Left ventricle myocardium inferior (tissue), 1 donor: ENCODE results near the gene USF3. TPM values are rescaled to one million over a fixed set of nuclear protein-coding genes. Genes with fewer than 3 reads are reported as not detected.

ENCODE experiments used
- DNase-seq: peaks from one replicate; pipeline ENCODE4 v3.0.0-alpha.2; 2020
- H3K27ac ChIP-seq: fragments of 200-600 bp; replicated peaks from 2 replicates; pipeline ENCODE4 v1.8.0; 2021
- H3K27me3 ChIP-seq: fragments of 200-600 bp; 2 replicates; pipeline ENCODE4 v1.8.0; 2021; ENCODE audit warnings: low read depth
- H3K36me3 ChIP-seq: fragments of 200-600 bp; 2 replicates; pipeline ENCODE4 v1.8.0; 2021
- H3K4me1 ChIP-seq: fragments of 200-600 bp; 2 replicates; pipeline ENCODE4 v1.8.0; 2021
- H3K4me3 ChIP-seq: fragments of 200-600 bp; 2 replicates; pipeline ENCODE4 v1.8.0; 2021; ENCODE audit warnings: mild to moderate bottlenecking, moderate library complexity
- H3K9me3 ChIP-seq: fragments of 200-600 bp; replicated peaks from 2 replicates; pipeline ENCODE4 v1.8.0; 2021
- intact Hi-C: fragments of 100-400 bp; cut with micrococcal nuclease; formaldehyde crosslinking; loops from one replicate; pipeline ENCODE4 v1.11.0; 2022
- total RNA-seq: library from RNA; stranded (reverse); fragmentation: NEBNext Ultra II Directional; extraction: Animal tissue kit (Norgen Biotek cat#: 25700); gene quantifications from one replicate; pipeline ENCODE4 v1.2.1, GENCODE V29; 2021
- TF ChIP-seq, protein P1 (sequence below): fragments of 200-600 bp; IDR thresholded peaks from 2 replicates; pipeline ENCODE4 v1.8.0; 2021; ENCODE audit warnings: antibody characterized with exemption, mild to moderate bottlenecking, borderline replicate concordance
- donor health status: DM: no; HTN: yes; CAD: no; lungs with severe emphysema.

The USF3 gene
- total RNA-seq, 1 donor from 2014 or later: 13.4 TPM

DNA sequence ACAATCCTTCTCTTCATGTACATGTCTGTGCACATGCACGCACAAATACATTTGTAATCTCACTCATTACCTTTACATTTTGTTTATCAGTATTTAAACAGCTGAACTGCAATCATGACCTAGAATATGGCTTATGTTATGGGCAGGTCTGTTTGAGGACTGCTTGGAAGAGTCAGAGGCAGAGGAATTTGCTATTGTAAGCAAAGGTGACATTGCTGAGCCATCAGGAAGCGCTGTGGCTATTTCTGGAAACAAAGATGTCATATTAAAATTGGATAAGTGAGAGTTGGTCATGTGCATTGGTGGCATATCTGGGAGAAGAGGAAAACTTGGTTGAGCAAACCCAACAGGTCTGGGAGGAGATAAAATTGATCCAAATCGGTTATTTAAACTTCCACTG lies 41.6 kb downstream of the USF3 start:
- no peak overlapping the region for H3K4me3 ChIP-seq
- peaks cover 19% of the 10 kb centered on the region for H3K36me3 ChIP-seq
- TF ChIP-seq, protein P1, sequence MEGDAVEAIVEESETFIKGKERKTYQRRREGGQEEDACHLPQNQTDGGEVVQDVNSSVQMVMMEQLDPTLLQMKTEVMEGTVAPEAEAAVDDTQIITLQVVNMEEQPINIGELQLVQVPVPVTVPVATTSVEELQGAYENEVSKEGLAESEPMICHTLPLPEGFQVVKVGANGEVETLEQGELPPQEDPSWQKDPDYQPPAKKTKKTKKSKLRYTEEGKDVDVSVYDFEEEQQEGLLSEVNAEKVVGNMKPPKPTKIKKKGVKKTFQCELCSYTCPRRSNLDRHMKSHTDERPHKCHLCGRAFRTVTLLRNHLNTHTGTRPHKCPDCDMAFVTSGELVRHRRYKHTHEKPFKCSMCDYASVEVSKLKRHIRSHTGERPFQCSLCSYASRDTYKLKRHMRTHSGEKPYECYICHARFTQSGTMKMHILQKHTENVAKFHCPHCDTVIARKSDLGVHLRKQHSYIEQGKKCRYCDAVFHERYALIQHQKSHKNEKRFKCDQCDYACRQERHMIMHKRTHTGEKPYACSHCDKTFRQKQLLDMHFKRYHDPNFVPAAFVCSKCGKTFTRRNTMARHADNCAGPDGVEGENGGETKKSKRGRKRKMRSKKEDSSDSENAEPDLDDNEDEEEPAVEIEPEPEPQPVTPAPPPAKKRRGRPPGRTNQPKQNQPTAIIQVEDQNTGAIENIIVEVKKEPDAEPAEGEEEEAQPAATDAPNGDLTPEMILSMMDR: no peak
- H3K27ac ChIP-seq: peak overlapping the region; percentile 51
- peaks cover 37% of the 10 kb centered on the region for H3K4me1 ChIP-seq
- no peaks in the 10 kb centered on the region for H3K27me3 ChIP-seq
- intact Hi-C loops: no loop called here
- no peaks in the 10 kb centered on the region for H3K9me3 ChIP-seq
- DNase-seq: no peak

DNA sequence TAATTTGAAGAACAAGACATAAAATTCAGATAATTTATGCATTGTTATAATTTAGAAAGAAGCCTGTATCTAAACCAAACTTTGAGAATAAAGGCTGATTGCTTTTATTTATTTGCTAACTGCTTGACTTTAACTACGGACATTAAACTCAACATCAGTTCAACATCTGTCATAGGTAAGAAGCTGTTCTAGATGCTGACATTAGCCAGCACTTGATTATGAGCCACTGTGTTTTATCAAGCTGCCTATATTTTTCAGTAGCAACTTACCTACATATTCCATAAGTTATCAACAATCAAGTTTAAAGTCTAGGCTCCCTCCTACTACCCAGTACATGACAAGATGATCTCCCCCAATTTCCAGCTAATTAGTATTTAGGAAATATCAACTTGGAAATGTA lies 42.1 kb downstream of the USF3 start:
- Histone ChIP-seq H3K4me1 (peaks cover 31% of the 10 kb centered on the region), H3K9me3 (no peaks in the 10 kb centered on the region), H3K27ac (peak overlapping the region; percentile 51), H3K36me3 (peaks cover 14% of the 10 kb centered on the region), H3K27me3 (no peaks in the 10 kb centered on the region), H3K4me3 (no peak overlapping the region)
- TF ChIP-seq, protein P1: no peak
- intact Hi-C loops: no loop called here
- no peak for DNase-seq

DNA sequence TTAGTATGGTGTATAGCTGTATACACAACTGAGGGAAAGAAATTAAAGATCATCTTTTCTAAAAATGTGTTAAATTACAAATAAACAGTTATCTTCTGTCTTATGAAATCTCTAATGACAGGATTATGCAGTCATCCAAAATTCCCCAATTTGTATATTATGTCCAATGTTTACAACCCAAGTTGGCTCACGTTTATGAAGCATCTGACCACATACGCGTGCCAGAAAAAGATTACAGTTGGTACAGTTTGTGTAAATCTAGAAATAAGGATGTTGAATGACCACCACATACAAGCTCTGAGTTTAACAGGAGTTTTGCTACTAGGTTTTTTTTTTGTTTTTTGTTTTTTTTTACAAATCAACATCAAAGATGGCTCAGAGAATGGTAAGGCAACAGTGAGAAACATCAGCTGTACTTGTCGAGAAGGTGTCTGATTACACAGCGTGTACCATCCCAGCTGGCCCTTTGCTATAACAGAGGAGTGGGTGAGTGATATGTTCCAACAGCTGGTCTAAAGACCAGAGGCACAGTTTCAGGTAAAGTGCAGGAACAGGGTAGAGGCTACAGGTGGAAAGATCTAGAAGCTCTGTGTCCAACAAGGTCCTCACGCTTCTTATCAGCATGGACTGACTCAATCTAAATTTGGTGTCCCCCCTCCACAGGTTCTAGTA lies 47.1 kb downstream of the USF3 start:
- H3K36me3 ChIP-seq: no peaks in the 10 kb centered on the region
- TF ChIP-seq, protein P1: no peak
- no peak overlapping the region for H3K27ac ChIP-seq
- H3K9me3 ChIP-seq: peaks cover 18% of the 10 kb centered on the region
- DNase-seq: no peak
- no peak overlapping the region for H3K4me3 ChIP-seq
- no peaks in the 10 kb centered on the region for H3K27me3 ChIP-seq
- intact Hi-C loops: no loop called here
- peaks cover 9% of the 10 kb centered on the region for H3K4me1 ChIP-seq

- Histone ChIP-seq H3K4me1 (peaks cover 6% of the 10 kb centered on the region), H3K27ac (no peak overlapping the region), H3K27me3 (no peaks in the 10 kb centered on the region), H3K4me3 (no peak overlapping the region), H3K9me3 (peaks cover 22% of the 10 kb centered on the region), H3K36me3 (no peaks in the 10 kb centered on the region)
- intact Hi-C loops: no loop called here
- no peak for DNase-seq
- TF ChIP-seq, protein P1: no peak
These were observed 47.9 kb downstream of the USF3 start for GRCh38 chr3:113648524-113648923.

DNA sequence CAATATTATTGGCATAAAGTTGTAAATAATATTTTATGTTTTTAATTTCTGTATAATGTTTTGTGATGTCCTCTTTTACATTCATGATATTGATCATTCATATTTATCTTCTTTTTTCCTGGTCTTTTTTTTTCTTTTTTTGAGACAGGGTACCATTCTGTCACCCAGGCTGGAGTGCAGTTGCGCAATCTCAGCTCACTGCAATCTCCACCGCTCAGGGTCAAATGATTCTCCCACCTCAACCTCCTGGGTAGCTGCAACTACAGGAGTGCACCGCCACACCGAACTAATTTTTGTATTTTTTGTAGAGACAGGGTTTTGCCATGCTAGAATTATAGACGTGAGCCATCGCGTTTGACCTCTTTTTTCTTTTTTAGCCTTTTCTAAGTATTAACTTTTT lies 52.9 kb downstream of the USF3 start:
- H3K27ac ChIP-seq: no peak overlapping the region
- intact Hi-C loops: no loop called here
- no peak for DNase-seq
- peaks cover 1% of the 10 kb centered on the region for H3K4me1 ChIP-seq
- no peaks in the 10 kb centered on the region for H3K36me3 ChIP-seq
- no peaks in the 10 kb centered on the region for H3K27me3 ChIP-seq
- TF ChIP-seq, protein P1: no peak
- no peak overlapping the region for H3K4me3 ChIP-seq
- peaks cover 22% of the 10 kb centered on the region for H3K9me3 ChIP-seq
